D341Med (cell line): ENCODE data around the gene NCOA4.
A peak's percentile ranks its signal among the peaks of the same experiment; 100 is the strongest.
"Not testable (repeated sequence)": the region's sequence is repeated elsewhere in the genome, so short reads cannot be mapped to it uniquely, and the experiment has no call there.

Experiments used
- DNase-seq: peaks from one replicate; pipeline ENCODE4 v3.0.0; 2012; ENCODE audit warnings: low spot score

The NCOA4 gene

DNA sequence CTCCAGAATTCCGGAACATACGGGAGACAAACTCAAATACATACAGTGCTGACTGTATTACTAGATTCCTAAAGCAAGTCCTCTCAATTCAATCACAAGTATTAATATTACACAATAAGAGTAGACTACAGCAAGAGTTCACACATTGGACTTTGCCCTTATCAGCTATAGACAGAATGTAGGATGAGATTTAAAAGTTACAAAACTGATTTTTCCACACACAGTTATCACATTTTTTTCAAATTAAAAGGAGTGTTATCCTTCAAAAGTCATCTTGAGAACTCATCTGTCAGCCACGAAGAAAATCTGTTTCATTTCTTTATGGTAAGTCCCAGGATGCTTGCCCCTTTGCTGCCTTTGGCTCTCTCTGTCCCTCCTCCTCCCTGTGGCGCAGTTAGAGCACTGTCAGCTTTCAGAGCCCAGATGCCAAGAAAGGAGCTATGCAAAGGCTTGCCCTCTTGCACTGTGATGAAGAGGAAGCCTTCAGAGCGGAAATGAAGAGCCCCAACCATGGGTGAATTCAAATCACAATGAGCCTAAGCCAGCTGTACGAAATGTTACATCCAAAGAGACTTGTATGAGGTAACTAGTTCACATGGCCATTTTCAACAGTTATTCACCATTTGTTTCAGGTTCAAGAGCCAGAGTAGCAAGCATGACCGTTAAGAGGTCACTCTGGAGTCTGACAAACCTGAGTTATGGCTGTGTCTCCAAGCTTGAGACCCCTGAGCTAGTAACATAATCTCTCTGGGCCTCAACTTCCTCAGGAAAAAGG lies 10.7 kb downstream of the NCOA4 start:
- DNase-seq = no peak

GRCh38 chr10:46019177-46019528 lies 11.3 kb downstream of the NCOA4 start:
- DNase-seq = no peak

DNA sequence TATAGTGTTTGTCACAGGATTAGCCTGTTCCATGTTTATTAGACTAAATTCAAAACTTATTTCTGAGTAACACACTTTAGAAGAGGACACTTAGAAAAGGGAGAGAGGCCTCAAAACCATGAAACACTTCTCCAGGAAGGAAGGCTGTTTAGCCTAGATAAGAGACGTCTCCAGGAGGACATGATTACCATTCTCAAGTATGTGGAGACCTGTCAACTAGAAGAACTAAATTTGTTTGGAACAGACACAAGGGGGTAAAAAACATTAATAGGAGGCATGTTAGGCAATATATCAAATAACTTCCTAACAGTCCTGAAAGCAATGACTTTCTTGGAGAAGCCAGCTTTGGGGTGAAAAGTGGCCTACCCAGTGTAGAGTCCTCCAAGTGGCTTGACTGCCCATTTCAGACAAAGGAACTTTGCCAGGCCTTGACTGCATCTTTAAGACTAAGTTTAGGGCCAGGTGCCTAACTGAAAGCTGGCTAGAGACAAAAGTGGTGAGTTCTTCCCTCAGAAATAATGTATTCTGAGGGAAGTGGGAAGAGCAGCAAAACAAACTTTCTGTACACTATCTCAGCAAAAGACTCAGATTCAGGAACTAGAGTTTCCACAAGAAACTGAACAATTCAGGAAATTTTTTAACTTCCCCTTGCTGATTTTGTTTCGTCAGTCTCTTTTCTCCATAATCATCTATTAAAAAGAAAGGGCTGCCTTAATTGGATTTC lies 11.8 kb downstream of the NCOA4 start:
- DNase-seq = no peak

- no peak for DNase-seq
These were observed 12.7 kb downstream of the NCOA4 start for GRCh38 chr10:46017733-46018132.

- DNase-seq = no peak
These were observed 13.6 kb downstream of the NCOA4 start for GRCh38 chr10:46016811-46017210.

- DNase-seq = no peak
These were observed 14.2 kb downstream of the NCOA4 start for GRCh38 chr10:46016190-46016589.

DNA sequence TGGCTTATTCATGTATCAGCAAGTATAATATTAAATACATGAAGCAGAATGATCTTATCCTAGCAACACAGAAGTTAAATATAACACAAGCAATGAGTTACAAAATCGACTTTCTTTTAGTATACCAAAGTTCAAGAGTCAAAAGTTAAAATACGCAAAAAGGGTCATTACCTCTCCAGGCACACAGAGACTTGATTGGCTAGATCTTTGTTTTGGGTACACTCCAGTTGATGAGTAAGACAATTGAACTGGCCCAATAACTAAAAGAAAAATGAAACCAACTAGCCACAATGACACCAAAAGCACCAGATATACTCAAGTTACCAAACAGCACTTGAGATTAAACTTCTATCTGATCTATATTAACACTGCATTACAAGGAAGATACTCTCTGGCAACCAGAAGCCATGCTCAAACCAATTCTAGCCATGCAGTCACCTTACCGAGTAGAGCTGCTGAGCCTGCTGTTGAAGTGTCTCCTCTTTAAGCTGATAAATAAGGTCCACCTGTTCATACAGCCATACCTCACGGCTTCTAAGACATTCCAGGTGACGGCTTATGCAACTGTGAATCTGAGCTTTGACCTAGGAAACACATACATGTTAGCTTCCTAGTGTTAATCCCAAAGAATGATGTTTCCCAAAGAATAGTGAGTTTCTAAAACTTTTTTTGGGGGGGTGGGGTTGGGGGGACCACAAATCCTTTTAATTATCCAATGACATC lies 15.6 kb downstream of the NCOA4 start:
- no peak for DNase-seq

DNA sequence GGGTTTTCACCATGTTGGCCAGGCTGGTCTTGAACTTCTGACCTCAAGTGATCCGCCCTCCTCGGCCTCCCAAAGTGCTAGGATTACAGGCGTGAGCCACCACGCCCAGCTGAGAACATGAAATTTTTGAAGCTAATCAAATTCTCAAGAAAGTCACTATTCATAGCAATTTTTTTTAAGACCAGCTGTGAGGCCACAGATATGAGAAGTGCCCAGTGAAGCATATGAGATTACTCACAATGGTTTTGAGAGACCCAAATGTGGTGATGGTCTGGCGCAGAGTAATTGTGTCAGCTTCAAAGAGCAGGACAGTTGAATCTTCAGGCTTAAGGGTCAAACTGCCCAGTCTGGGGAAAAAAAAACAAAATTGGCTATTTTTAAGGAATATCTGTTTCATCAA lies 16.2 kb downstream of the NCOA4 start:
- DNase-seq = no peak

DNA sequence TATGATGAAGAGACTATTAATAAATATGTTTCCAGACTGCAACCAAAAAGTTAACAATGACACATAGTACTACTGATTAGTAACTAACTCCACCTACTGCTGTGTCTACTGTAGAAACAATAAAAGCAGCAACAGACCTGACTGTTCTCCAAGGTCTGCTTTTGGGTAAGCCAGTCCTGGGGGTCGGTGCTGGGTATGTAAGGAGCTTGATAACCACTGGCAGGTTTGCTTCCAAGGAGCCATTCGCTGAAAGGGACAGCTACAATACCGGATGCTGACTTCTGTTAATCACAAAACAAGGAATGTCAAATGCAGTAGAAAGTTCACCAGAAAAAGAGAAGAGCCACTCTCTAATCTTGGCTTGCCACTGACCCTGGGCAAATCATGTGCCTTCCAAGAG lies 17.7 kb downstream of the NCOA4 start:
- DNase-seq = no peak

DNA sequence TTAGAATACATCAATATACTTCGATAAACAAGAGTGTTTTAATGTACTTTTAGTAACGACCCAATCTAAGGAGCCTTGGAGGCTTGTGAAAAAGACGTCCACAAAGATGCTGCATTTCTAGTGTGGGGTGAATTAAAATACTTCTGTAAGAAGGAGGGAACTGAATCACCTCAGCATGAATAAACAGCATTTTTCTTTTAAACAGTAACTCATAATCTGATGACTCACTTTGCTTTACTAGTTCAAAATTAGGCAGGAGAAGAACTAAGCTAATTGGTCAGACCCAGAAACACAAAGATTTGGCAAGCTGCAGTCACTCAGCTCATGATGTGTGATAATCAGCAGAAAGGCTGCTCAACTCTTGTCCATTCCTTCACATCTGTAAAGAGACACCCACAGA lies 24.2 kb downstream of the NCOA4 start:
- no peak for DNase-seq

DNA sequence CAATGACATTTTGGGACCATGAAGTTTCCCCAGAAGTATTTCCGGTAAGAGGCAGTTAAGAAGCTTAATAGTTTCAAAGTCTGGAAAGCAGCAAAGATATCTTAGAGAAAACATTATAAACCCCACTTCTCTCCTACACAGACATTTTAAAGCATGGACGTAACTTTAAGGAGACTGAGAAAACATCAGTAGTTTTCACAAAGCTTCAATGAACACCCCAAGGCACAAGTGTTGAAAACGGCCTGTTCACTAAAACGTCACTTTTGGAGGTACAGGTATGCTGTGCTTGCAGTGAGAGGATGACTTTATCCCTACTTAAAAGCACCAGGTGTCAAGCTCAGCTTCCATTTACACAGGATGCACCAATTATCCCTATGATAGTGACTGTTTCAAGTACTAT lies 25.0 kb downstream of the NCOA4 start:
- no peak for DNase-seq

- no peak for DNase-seq
These were observed 25.5 kb downstream of the NCOA4 start for GRCh38 chr10:46004963-46005362.

DNA sequence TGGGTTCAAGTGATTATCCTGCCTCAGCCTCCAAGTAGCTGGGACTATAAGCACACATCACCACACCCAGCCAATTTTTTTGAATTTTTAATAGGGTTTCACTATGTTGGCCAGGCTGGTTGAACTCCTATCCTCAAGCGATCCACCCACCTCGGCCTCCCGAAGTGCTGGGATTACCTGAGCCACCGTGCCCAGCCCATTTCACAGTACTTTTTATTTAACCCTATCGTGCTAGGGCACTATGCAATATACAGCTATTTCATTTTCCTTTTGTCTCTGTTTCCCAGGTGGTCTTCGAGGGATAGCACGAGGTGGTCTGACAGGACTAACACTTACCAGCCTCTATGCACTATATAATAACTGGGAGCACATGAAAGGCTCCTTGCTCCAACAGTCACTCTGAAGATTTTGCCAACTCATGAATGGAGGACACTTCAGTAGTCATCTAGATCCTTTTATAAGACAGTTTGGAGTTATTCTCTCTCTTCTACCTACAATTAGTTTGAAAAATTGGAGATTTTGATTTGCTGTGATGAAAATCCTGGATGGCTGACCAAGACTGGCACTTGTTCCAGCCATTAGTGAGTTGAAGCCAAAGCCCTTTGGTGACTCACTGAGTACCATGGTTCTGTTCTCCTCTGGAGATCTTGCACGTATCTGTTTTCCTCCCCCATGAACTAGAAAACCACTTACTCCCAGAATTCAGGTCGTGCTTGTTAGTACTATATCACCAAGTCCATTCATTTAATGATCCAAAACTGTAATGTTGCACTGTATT lies 27.3 kb downstream of the NCOA4 start:
- no peak for DNase-seq

- not testable (repeated sequence) for DNase-seq
These were observed 28.2 kb downstream of the NCOA4 start for GRCh38 chr10:46002189-46002687.

DNA sequence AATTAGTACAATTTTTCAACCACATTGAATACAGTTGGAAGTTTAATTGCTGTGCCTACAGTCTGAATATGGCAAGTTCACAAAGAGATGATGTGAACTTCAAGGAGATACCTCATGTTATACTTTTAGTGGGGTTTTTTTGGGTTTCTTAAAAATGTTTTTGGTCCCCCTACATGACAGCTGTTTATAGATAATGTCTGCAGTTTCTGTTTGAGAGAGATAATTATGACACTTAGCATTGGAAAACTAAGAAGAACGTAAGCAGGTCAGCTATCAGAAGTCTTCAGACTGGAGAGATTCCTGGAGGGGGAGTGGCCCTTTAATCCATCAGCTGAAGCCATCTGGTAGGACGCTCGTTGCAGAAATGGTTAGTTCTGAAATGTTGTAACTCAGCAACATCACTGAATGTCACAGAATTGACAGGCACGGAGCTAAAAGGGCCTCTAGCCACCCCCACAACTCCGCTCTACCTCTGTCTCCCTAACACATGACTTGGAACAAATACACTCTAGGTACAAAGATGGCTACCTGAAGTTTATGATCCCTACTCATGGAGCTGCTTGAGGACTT lies 29.2 kb downstream of the NCOA4 start:
- DNase-seq = peak; percentile 41

GRCh38 chr10:46000538-46000937 lies 29.9 kb downstream of the NCOA4 start:
- no peak for DNase-seq

DNA sequence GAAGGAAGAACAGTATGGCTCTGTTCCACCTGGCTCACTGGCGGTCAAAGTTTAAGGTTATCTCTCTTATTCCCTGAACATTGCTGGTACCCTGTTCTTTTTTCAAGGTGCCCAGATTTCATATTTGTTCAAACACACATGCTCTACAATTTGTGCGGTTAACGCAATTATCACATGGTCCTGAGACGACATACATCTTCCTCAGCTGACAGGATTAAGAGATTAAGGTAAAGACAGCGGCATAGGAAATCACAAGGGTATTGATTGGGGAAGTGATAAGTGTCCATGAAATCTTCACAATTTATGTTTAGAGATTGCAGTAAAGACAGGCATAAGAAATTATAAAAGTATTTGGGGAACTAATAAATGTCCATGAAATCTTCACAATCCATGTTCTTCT lies 30.5 kb downstream of the NCOA4 start:
- not testable (repeated sequence) for DNase-seq

DNA sequence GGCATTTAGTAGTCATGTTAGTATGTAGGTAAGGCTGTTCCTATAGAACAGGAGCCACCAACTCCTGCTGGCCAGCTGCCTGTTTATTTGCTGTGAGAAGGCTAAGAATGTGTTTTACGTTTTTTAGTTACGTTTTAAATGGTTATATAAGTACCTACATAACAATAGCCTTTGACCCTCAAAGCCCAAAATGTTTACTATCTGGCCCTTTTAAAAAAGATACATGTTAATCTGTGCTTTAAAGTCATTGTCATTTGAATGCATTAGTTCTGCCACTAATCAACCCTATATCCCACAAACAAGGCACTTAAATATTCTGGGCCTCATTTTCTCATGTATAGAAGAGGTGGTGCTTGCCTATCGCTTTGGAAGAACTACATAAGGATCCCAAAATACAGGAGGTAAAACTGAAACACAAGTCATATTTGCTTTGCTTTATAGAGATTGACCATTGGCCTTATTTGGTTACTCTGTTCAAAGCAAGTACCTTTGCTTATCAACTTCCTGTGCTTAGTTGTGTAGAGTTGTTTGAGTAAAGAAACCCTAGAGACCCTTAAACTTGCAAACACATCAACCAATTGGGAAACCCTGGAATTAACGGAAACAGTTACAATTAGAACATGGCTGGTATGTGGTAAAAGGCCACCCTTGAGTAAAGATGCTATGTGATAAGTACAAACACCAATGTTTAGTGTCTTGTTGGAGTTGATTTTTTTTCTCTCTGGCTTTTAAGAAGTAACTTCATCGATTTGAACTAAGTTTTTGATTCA lies 32.2 kb downstream of the NCOA4 start:
- no peak for DNase-seq

GRCh38 chr10:45997557-45997956 lies 32.9 kb downstream of the NCOA4 start:
- DNase-seq = no peak

DNA sequence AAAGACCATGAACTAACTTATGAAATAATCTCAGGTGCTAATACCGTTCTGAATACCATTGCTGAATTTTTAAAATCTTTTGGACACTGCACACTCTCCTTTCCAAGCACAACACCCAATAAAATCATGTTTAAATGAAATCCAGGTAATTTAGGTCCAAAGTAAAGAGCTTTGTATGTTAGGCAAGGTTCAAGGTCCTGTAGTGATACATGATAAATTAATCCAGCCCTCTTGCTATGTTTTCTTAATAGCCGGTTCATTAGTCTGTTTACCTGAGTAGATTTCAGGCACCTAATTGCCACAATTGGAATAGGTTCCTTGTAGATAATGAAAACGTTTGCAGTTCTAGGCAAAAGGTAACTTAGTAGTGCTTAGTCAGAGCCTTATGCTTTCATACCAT lies 44.8 kb downstream of the NCOA4 start:
- DNase-seq = not testable (repeated sequence)

GRCh38 chr10:45984473-45984872 lies 46.0 kb downstream of the NCOA4 start:
- not testable (repeated sequence) for DNase-seq
